ENCODE results near the gene LMX1B. TPM values are rescaled to one million over a fixed set of nuclear protein-coding genes. Genes with fewer than 3 reads are reported as not detected.

LMX1B gene
- total and polyA plus RNA-seq, 2 of the 4 experiments (the other 2 are of a cell fraction), result not detected

DNA sequence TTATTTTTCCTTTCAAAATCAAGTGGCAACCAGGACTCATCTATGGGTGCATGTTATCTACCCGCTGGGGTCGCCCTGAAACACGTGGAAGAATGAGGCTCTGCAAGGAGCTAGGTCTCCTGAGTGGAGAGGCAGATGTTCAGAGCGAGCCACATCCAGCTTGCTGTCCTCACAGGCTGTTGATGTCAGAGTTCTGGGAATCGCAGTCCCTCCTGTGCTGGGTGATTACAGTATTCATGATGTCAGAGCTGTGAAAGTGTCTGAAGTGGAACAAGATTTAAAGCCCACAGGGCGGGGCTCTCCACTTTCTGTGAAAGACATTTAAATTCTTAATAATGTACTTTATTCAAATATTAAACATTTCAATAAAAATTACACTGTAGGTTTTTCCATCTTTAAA is 24.4 kb upstream of the LMX1B start:
- no peak overlapping the region for H3K23ac ChIP-seq (ENCODE audit: low read depth, low read length)
- no TSS peak for BruUV-seq (replicated peaks)
- no peak overlapping the region for H4K5ac ChIP-seq (ENCODE audit: low read depth, low read length)
- POLR2A ChIA-PET (ENCODE audit: unreplicated experiment), result no interaction called here
- dilution Hi-C loops (cut with HindIII; ENCODE audit: low sequenced_read_pairs, unreplicated experiment) (no loop called here), intact Hi-C loops (cut with micrococcal nuclease) (no loop called here), in situ Hi-C loops (cut with MboI; ENCODE audit: low sequenced_read_pairs) (no loop called here)
- H3K56ac ChIP-seq (ENCODE audit: extremely low read depth, insufficient read depth, low read length), result no peak overlapping the region
- H3K4me1 ChIP-seq (ENCODE audit: control insufficient read depth, insufficient read depth, low read length), result no peaks in the 10 kb centered on the region
- no peaks in the 10 kb centered on the region for H3K9me1 ChIP-seq (ENCODE audit: insufficient read depth, low read length)
- H4K20me1 ChIP-seq (ENCODE audit: insufficient read depth, low read length), result no peaks in the 10 kb centered on the region; the same call in 1 of the 2 replicates
- H3K27me3 ChIP-seq (ENCODE audit: control insufficient read depth, insufficient read depth, low read length), result peaks cover 56% of the 10 kb centered on the region
- no peak overlapping the region for H3K27ac ChIP-seq (ENCODE audit: insufficient read depth, low read length)
- no peaks in the 10 kb centered on the region for H3K36me3 ChIP-seq (ENCODE audit: control insufficient read depth, insufficient read depth, low read length)
- no peak overlapping the region for H3K9ac ChIP-seq (ENCODE audit: low read depth, low read length)
- H3K9me3 ChIP-seq (ENCODE audit: control insufficient read depth, insufficient read depth, low read length), result 0 out of 2 replicates have a peak, but pooled peaks cover 2% of the 10 kb centered on the region
- H2AK5ac ChIP-seq (ENCODE audit: low read depth, low read length), result no peak overlapping the region
- TF ChIP-seq SMC3 (IDR thresholded peaks at IDR 0.05; ENCODE audit: low read depth, low read length), result no peak
- no peak for TF ChIP-seq MXI1 (IDR thresholded peaks at IDR 0.05; ENCODE audit: borderline replicate concordance, low read depth, low read length)
- H3K4ac ChIP-seq (ENCODE audit: low read depth, low read length), result no peak overlapping the region
- CTCF ChIA-PET, result no interaction called here
- no peak overlapping the region for H2BK120ac ChIP-seq (ENCODE audit: low read depth, low read length)
- no peaks in the 10 kb centered on the region for H3K79me1 ChIP-seq (ENCODE audit: low read depth in 1 of 2, low read length in 2 of 2)
- H2AFZ ChIP-seq (replicated peaks; ENCODE audit: low read length, poor library complexity), result no peak overlapping the region
- no peak overlapping the region for H2BK20ac ChIP-seq (ENCODE audit: low read depth, low read length)
- WGBS, 2 experiments (ENCODE audit: extremely low coverage in 2 of 2, insufficient read length in 1 of 2), result 0% methylated on average over 1 of the region's 6 CpGs; no CpG with 5 or more reads in 1 of the 2 experiments
- no peak for DNase-seq
- no peak overlapping the region for H4K91ac ChIP-seq (ENCODE audit: insufficient read depth, low read depth, low read length)
- no peak overlapping the region for H2AK9ac ChIP-seq (replicated peaks; ENCODE audit: low read depth, low read length, poor library complexity)
- no peak overlapping the region for H3K14ac ChIP-seq (replicated peaks; ENCODE audit: low read depth, low read length)
- ATAC-seq (ENCODE audit: low read depth), result no peak
- no peak overlapping the region for H4K8ac ChIP-seq (ENCODE audit: low read depth in 2 of 2, low read length in 2 of 2)
- H2BK15ac ChIP-seq (ENCODE audit: low read depth, low read length), result no peak overlapping the region
- no peak overlapping the region for H3K4me2 ChIP-seq (ENCODE audit: low read depth, low read length)
- no peak overlapping the region for H3K4me3 ChIP-seq (ENCODE audit: insufficient read depth, low read depth, low read length)
- H2BK5ac ChIP-seq (ENCODE audit: low read depth, low read length, poor library complexity, severe bottlenecking), result no peak overlapping the region
- H3K18ac ChIP-seq (ENCODE audit: low read depth, low read length), result no peak overlapping the region

Data from IMR-90 (cell line).